ENCODE data around the gene TDRD6.
"Not testable (repeated sequence)": the region's sequence is repeated elsewhere in the genome, so short reads cannot be mapped to it uniquely, and the experiment has no call there.

Gene TDRD6, protein sequence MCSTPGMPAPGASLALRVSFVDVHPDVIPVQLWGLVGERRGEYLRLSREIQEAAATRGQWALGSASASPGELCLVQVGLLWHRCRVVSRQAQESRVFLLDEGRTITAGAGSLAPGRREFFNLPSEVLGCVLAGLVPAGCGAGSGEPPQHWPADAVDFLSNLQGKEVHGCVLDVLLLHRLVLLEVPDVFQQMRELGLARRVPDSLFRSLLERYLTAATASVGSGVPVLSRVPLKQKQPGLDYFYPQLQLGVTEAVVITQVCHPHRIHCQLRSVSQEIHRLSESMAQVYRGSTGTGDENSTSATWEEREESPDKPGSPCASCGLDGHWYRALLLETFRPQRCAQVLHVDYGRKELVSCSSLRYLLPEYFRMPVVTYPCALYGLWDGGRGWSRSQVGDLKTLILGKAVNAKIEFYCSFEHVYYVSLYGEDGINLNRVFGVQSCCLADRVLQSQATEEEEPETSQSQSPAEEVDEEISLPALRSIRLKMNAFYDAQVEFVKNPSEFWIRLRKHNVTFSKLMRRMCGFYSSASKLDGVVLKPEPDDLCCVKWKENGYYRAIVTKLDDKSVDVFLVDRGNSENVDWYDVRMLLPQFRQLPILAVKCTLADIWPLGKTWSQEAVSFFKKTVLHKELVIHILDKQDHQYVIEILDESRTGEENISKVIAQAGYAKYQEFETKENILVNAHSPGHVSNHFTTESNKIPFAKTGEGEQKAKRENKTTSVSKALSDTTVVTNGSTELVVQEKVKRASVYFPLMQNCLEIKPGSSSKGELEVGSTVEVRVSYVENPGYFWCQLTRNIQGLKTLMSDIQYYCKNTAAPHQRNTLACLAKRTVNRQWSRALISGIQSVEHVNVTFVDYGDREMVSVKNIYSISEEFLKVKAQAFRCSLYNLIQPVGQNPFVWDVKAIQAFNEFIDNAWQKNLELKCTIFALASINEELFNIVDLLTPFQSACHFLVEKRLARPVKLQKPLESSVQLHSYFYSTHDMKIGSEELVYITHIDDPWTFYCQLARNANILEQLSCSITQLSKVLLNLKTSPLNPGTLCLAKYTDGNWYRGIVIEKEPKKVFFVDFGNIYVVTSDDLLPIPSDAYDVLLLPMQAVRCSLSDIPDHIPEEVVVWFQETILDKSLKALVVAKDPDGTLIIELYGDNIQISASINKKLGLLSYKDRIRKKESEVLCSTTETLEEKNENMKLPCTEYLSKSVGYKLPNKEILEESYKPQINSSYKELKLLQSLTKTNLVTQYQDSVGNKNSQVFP (N-terminal part only)

DNA sequence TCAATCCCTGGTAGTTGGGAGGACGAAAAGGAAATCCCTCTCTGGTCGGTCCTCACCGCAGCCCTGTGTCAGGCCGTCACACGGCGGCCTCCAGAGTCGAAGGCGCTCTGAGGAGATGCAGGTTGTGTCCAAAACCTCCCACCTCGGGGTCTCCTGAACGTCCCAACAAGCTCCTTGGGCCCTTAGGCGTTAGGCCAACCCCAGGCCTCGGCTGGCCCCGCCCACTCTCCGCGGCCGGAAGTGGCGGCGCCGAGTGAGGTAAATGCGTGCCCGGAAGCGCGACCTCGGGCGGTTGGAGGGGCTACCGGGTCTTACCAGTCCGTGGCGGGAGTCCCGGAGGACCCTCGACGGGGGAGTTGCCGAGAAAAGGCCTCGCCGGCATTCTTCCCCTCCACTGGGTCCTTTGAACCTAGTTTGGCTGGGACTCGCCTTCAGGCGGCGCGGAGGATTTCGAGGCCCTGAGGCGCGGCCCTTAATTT lies at the start of gene TDRD6:
TDRD6 (plus strand) TSS at position 267 of the 479 bp plus-strand sequence. CDS start 244 bp downstream, outside the sequence.
- DNase-seq (ENCODE audit: insufficient read length, low spot score) (no peak), FAIRE-seq (no peak)

DNA sequence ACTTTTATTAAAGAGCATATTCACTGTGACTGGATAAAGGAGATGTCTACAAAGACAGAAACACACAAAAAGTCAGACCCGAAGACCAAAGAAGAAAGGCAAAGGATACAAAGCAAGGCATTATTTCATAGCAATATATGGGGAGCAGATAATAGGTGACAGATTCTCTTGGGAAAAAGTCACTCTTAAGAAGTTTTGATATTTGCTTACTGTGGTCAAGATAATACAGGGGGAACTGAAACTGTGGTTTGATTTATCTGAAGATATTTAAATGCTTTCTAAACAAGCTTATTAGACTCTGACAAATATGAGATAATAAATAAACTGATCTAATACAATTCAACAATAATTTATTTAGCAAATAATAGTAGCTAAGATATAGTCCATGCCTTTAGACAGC lies 49.8 kb upstream of the TDRD6 start:
- FAIRE-seq = no peak
- no peak for DNase-seq (ENCODE audit: insufficient read length, low spot score)

- no peak for DNase-seq (ENCODE audit: insufficient read length, low spot score)
These were observed 49.0 kb upstream of the TDRD6 start for GRCh38 chr6:46638650-46639049.

GRCh38 chr6:46642928-46643751 lies 44.5 kb upstream of the TDRD6 start:
- FAIRE-seq = no peak
- no peak for DNase-seq (ENCODE audit: insufficient read length, low spot score)

More at GRCh38 chr6:46638650-46639049, 49.0 kb upstream of the TDRD6 start:
- FAIRE-seq = no peak

- no peak for DNase-seq (ENCODE audit: insufficient read length, low spot score)
- FAIRE-seq = no peak
These were observed 42.4 kb upstream of the TDRD6 start for GRCh38 chr6:46645265-46645664.

DNA sequence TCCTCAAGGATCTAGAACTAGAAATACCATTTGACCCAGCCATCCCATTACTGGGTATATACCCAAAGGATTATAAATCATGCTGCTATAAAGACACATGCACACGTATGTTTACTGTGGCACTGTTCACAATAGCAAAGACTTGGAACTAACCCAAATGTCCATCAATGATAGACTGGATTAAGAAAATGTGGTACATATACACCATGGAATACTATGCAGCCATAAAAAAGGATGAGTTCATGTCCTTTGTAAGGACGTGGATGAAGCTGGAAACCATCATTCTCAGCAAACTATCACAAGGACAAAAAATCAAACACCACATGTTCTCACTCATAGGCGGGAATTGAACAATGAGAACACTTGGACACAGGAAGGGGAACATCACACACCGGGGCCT lies 39.6 kb upstream of the TDRD6 start:
- DNase-seq (ENCODE audit: insufficient read length, low spot score); FAIRE-seq: not testable (repeated sequence)

GRCh38 chr6:46648869-46649492 lies 38.7 kb upstream of the TDRD6 start:
- DNase-seq (ENCODE audit: insufficient read length, low spot score) (no peak), FAIRE-seq (no peak)

DNA sequence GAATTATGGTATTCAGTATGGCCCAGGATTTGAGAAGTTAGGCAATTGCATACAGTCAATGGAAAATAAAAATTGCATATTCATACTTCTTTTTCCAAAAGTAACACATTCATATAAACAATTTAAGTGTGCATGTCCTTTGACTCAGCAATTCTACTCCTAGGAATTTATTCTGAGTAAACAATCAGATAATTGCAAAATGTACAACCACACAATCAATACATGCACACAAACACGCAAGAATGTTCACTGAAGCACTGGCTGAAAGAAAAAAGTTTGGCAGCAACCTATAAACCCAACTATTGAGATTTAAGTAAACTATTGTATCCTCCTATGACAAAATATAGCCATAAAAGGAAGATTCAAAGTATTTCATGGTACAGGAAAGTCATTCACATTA lies 36.7 kb upstream of the TDRD6 start:
- no peak for FAIRE-seq
- DNase-seq (ENCODE audit: insufficient read length, low spot score) = no peak

DNA sequence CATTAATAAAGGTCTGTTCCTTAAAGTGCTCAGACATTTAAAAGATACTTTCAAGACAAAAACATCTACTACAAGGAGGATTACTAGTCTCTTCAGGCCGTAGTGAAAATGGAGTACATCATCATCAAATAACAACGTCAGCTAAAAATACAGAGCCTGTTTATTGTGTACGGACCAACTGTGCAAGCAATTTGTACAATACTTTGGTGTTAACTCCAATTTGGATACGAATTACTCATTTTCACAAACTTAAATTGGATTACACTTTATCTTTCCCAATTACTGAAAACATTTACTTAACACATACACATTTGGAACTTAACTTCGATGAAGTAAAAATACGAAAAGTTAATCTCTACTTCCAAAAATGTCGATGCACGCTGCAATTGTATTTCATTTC lies 35.9 kb upstream of the TDRD6 start:
- DNase-seq (ENCODE audit: insufficient read length, low spot score) (no peak), FAIRE-seq (no peak)

- DNase-seq (ENCODE audit: insufficient read length, low spot score) = no peak
- FAIRE-seq = no peak
These were observed 35.5 kb upstream of the TDRD6 start for GRCh38 chr6:46652232-46652602.

- FAIRE-seq = peak; percentile 90
- DNase-seq (ENCODE audit: insufficient read length, low spot score) = peak; percentile 90
These were observed 34.9 kb upstream of the TDRD6 start, which contains the start of the genes CYP39A1 and SLC25A27 for GRCh38 chr6:46652603-46653438. CYP39A1 (minus strand) TSS chr6:46652818; CDS start chr6:46652582, 236 bp downstream. SLC25A27 (plus strand) TSS chr6:46652975; CDS start chr6:46653193, 218 bp downstream.

- DNase-seq (ENCODE audit: insufficient read length, low spot score) (no peak), FAIRE-seq (peak; percentile 51)
These were observed 34.1 kb upstream of the TDRD6 start for GRCh38 chr6:46653439-46654195.

DNA sequence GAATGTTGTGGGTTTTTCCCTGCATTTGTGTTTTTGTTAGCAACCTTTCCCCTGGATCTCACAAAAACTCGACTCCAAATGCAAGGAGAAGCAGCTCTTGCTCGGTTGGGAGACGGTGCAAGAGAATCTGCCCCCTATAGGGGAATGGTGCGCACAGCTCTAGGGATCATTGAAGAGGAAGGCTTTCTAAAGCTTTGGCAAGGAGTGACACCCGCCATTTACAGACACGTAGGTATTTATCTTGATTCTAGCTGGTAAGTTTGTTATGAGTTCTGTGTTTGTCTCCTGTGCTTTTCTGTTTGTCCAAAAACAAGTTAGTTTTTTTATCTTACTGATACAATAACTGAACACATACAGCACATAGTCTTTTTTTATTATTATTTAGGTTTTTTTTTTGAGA lies 31.9 kb upstream of the TDRD6 start:
- FAIRE-seq (no peak), DNase-seq (ENCODE audit: insufficient read length, low spot score) (no peak)

DNA sequence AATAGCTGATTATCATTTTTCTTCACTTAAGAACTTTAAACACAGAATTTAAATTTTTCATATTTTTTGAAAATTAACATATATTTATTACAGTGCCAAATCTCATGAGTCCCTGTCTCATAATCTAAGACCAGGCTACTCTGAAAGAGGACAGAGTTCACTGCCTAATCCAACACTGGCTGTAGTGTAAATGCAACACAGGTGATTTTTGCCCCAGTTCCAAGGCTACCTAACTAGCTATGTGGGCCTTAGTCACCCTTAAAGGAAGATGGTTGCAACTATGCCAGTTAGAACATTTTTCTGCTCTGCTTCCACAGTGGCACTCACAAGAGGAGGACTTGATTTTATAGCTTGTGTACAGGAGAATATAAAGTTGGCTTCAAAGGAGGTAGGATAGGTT lies 30.0 kb upstream of the TDRD6 start:
- FAIRE-seq = no peak
- DNase-seq (ENCODE audit: insufficient read length, low spot score) = no peak

GRCh38 chr6:46661483-46661882 lies 26.2 kb upstream of the TDRD6 start:
- FAIRE-seq (no peak), DNase-seq (ENCODE audit: insufficient read length, low spot score) (no peak)

DNA sequence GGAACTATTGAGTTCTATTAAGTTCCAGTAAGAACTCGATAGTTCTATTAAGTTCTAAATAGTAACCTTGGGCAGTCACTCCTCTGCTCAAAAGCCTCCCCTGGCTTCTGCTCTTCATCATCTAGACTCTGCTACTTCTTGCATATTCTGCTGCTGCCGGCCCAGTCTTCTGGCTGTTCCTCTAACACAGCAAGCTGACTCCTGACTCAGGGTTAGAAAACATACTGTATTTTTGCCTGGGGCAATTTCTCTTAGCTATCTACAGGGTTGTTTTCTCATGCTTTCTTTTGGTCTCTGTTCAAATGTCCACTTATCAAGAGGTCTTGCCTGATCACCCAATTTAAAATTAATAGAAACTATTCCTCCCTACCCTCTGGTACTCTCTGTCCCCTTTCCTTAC lies 20.3 kb upstream of the TDRD6 start:
- no peak for FAIRE-seq

GRCh38 chr6:46674410-46674809 lies 13.3 kb upstream of the TDRD6 start:
- FAIRE-seq = no peak
- no peak for DNase-seq (ENCODE audit: insufficient read length, low spot score)

More for the DNA sequence above, 20.3 kb upstream of the TDRD6 start:
- no peak for DNase-seq (ENCODE audit: insufficient read length, low spot score)

All from HTR-8/SVneo (cell line).